Glutamatergic neuron (in vitro differentiated cells): ENCODE measurements around the gene SDF4. TPM values are rescaled to one million over a fixed set of nuclear protein-coding genes. Genes with fewer than 3 reads are reported as not detected.
A peak's percentile ranks its signal among the peaks of the same experiment; 100 is the strongest.

Experiments
- DNase-seq: peaks from one replicate; pipeline ENCODE4 v3.0.0; 2022
- H3K27ac Mint-ChIP-seq: one replicate; pipeline ENCODE4 v1.8.0; 2020; ENCODE audit warnings: mild to moderate bottlenecking, mixed read lengths, inconsistent platforms; ENCODE audit not compliant: unreplicated experiment
- H3K27me3 Mint-ChIP-seq: one replicate; pipeline ENCODE4 v1.8.0; 2020; ENCODE audit warnings: mild to moderate bottlenecking, moderate library complexity, mixed read lengths, inconsistent platforms; ENCODE audit not compliant: unreplicated experiment
- H3K36me3 Mint-ChIP-seq: one replicate; pipeline ENCODE4 v1.8.0; 2020; ENCODE audit warnings: mild to moderate bottlenecking, mixed read lengths, inconsistent platforms; ENCODE audit not compliant: unreplicated experiment
- H3K4me1 Mint-ChIP-seq: one replicate; pipeline ENCODE4 v1.8.0; 2020; ENCODE audit warnings: mild to moderate bottlenecking, low read depth, mixed read lengths, inconsistent platforms; ENCODE audit not compliant: unreplicated experiment
- H3K4me3 Mint-ChIP-seq: one replicate; pipeline ENCODE4 v1.8.0; 2020; ENCODE audit warnings: mild to moderate bottlenecking, mixed read lengths, inconsistent platforms; ENCODE audit not compliant: unreplicated experiment
- H3K9me3 Mint-ChIP-seq: one replicate; pipeline ENCODE4 v1.8.0; 2020; ENCODE audit warnings: mild to moderate bottlenecking, moderate library complexity, mixed read lengths, inconsistent platforms; ENCODE audit not compliant: unreplicated experiment
- CTCF ChIP-seq: fragments of 200-600 bp; sonication (generic); IDR thresholded peaks from one replicate; pipeline ENCODE4 v1.5.0; 2021; ENCODE audit not compliant: partially characterized antibody, unreplicated experiment
- total RNA-seq: library from RNA; stranded (reverse); fragmentation: NEBNext Ultra II Directional; extraction: Animal tissue kit (Norgen Biotek cat#: 25700); gene quantifications from one replicate; pipeline ENCODE4 v1.2.1, GENCODE V29; 2021; ENCODE audit not compliant: unreplicated experiment

The SDF4 gene
- total RNA-seq, 1 donor from 2014 or later, result 89.2 TPM

GRCh38 chr1:1199961-1200875, 31.6 kb downstream of the SDF4 start:
- H3K4me1 Mint-ChIP-seq, result no peaks in the 10 kb centered on the region
- H3K27me3 Mint-ChIP-seq, result peaks cover 6% of the 10 kb centered on the region
- H3K36me3 Mint-ChIP-seq, result peaks cover 4% of the 10 kb centered on the region
- H3K27ac Mint-ChIP-seq, result no peak overlapping the region
- H3K9me3 Mint-ChIP-seq, result peaks cover 2% of the 10 kb centered on the region
- H3K4me3 Mint-ChIP-seq, result no peak overlapping the region
- no peak for TF ChIP-seq CTCF
- DNase-seq, result peak; percentile 32

GRCh38 chr1:1199141-1199960, 32.5 kb downstream of the SDF4 start:
- Mint-ChIP-seq H3K36me3 (peaks cover 8% of the 10 kb centered on the region), H3K4me1 (no peaks in the 10 kb centered on the region), H3K9me3 (peaks cover 4% of the 10 kb centered on the region), H3K27ac (no peak overlapping the region), H3K4me3 (no peak overlapping the region), H3K27me3 (peaks cover 5% of the 10 kb centered on the region)
- no peak for TF ChIP-seq CTCF
- DNase-seq, result no peak

GRCh38 chr1:1198423-1199140, 33.2 kb downstream of the SDF4 start:
- no peak for TF ChIP-seq CTCF
- Mint-ChIP-seq H3K4me3 (no peak overlapping the region), H3K4me1 (no peaks in the 10 kb centered on the region), H3K9me3 (peaks cover 4% of the 10 kb centered on the region), H3K27me3 (peaks cover 5% of the 10 kb centered on the region), H3K36me3 (peaks cover 8% of the 10 kb centered on the region), H3K27ac (no peak overlapping the region)
- peak; percentile 31 for DNase-seq

- Mint-ChIP-seq H3K36me3 (peaks cover 8% of the 10 kb centered on the region), H3K4me3 (no peak overlapping the region), H3K9me3 (peaks cover 4% of the 10 kb centered on the region), H3K27ac (no peak overlapping the region), H3K27me3 (peaks cover 5% of the 10 kb centered on the region), H3K4me1 (no peaks in the 10 kb centered on the region)
- TF ChIP-seq CTCF, result no peak
- DNase-seq, result peak; percentile 12
Measured at GRCh38 chr1:1197551-1198422, 34.0 kb downstream of the SDF4 start.
